MM.1S (cell line): ENCODE results near the gene TRPM2.

ENCODE experiments used
- DNase-seq: peaks from one replicate; pipeline ENCODE4 v3.0.0-alpha.2; 2015
- H2AFZ ChIP-seq: fragments of 300-600 bp; sonication (generic); 2 replicates; pipeline ENCODE4 v1.6.0; 2016; ENCODE audit warnings: antibody characterized with exemption, low read length
- H3F3A ChIP-seq: fragments of 300-600 bp; sonication (generic); 2 replicates; pipeline ENCODE4 v1.6.1; 2016; ENCODE audit warnings: mild to moderate bottlenecking, antibody characterized with exemption, low read length, moderate library complexity, mixed read lengths; ENCODE audit not compliant: insufficient read depth
- H3K27ac ChIP-seq: fragments of 300-600 bp; sonication (generic); 2 replicates; pipeline ENCODE4 v1.5.1; 2016; ENCODE audit warnings: mild to moderate bottlenecking, low read length
- H3K27me3 ChIP-seq: fragments of 300-600 bp; sonication (generic); replicated peaks from 2 replicates; pipeline ENCODE4 v1.6.0; 2016; ENCODE audit warnings: low read length; ENCODE audit not compliant: insufficient read depth
- H3K36me3 ChIP-seq: fragments of 300-600 bp; sonication (generic); replicated peaks from 2 replicates; pipeline ENCODE4 v1.6.1; 2016; ENCODE audit warnings: mild to moderate bottlenecking, low read length, mixed read lengths; ENCODE audit not compliant: insufficient read depth
- H3K4me1 ChIP-seq: fragments of 300-600 bp; sonication (generic); 2 replicates; pipeline ENCODE4 v1.6.1; 2016; ENCODE audit warnings: low read length, mixed read lengths
- H3K4me2 ChIP-seq: fragments of 300-600 bp; sonication (generic); 2 replicates; pipeline ENCODE4 v1.6.0; 2016; ENCODE audit warnings: low read depth, low read length
- H3K4me3 ChIP-seq: fragments of 300-600 bp; sonication (generic); 2 replicates; pipeline ENCODE4 v1.5.1; 2016; ENCODE audit warnings: low read length, mixed read lengths
- H3K79me2 ChIP-seq: fragments of 300-600 bp; sonication (generic); 2 replicates; pipeline ENCODE4 v1.6.1; 2016; ENCODE audit warnings: mixed run types, low read length, mixed read lengths
- H3K9ac ChIP-seq: fragments of 300-600 bp; sonication (generic); 2 replicates; pipeline ENCODE4 v1.6.1; 2016; ENCODE audit warnings: low read length, mixed read lengths
- H3K9me2 ChIP-seq: fragments of 300-600 bp; sonication (generic); replicated peaks from 2 replicates; pipeline ENCODE4 v1.6.1; 2016; ENCODE audit warnings: mild to moderate bottlenecking, low read length, mixed read lengths; ENCODE audit not compliant: insufficient read depth
- H3K9me3 ChIP-seq: fragments of 300-600 bp; sonication (generic); replicated peaks from 2 replicates; pipeline ENCODE4 v1.6.1; 2016; ENCODE audit warnings: mild to moderate bottlenecking, low read length, mixed read lengths; ENCODE audit not compliant: insufficient read depth
- H4K20me1 ChIP-seq: fragments of 300-600 bp; sonication (generic); 2 replicates; pipeline ENCODE4 v1.6.1; 2016; ENCODE audit warnings: mild to moderate bottlenecking, low read length, moderate library complexity, mixed read lengths; ENCODE audit not compliant: insufficient read depth
- CTCF ChIP-seq: fragments of 300-600 bp; sonication (generic); IDR thresholded peaks from 2 replicates; pipeline ENCODE4 v1.5.1; 2016; ENCODE audit warnings: antibody characterized with exemption, low read length, mixed read lengths
- EZH2 ChIP-seq: fragments of 300-600 bp; sonication (generic); optimal IDR thresholded peaks from 2 replicates; pipeline ENCODE3; 2017; ENCODE audit warnings: low read depth, mild to moderate bottlenecking, antibody characterized with exemption, low read length, mixed read lengths
- EZH2phosphoT487 ChIP-seq: fragments of 300-600 bp; sonication (generic); IDR thresholded peaks from 2 replicates; pipeline ENCODE4 v1.6.1; 2018; ENCODE audit warnings: antibody characterized with exemption, low read length

TRPM2 gene

GRCh38 chr21:44439211-44439600 is 85.8 kb downstream of the TRPM2 start:
- H3K27me3 ChIP-seq = peaks cover 97% of the 10 kb centered on the region
- H3K36me3 ChIP-seq = no peaks in the 10 kb centered on the region
- H3K27ac ChIP-seq = no peak overlapping the region

GRCh38 chr21:44440241-44441040 is 87.0 kb downstream of the TRPM2 start:
- Histone ChIP-seq H3K4me1 (no peaks in the 10 kb centered on the region), H3K27ac (no peak overlapping the region), H3K9me2 (no peaks in the 10 kb centered on the region), H3K27me3 (peaks cover 97% of the 10 kb centered on the region), H3F3A (no peaks in the 10 kb centered on the region), H3K36me3 (no peaks in the 10 kb centered on the region), H3K4me3 (no peak overlapping the region), H3K4me2 (no peak overlapping the region), H3K9ac (no peak overlapping the region), H2AFZ (no peak overlapping the region), H3K9me3 (no peaks in the 10 kb centered on the region), H3K79me2 (no peaks in the 10 kb centered on the region), H4K20me1 (no peaks in the 10 kb centered on the region)
- TF ChIP-seq EZH2 (no peak), EZH2phosphoT487 (no peak), CTCF (no peak)
- no peak for DNase-seq

More at GRCh38 chr21:44439211-44439600, 85.8 kb downstream of the TRPM2 start:
- Histone ChIP-seq H3K9ac (no peak overlapping the region), H3K9me3 (no peaks in the 10 kb centered on the region), H3K4me2 (no peak overlapping the region), H3K4me1 (no peaks in the 10 kb centered on the region), H3K9me2 (no peaks in the 10 kb centered on the region), H3K4me3 (no peak overlapping the region), H4K20me1 (no peaks in the 10 kb centered on the region), H3K79me2 (no peaks in the 10 kb centered on the region), H2AFZ (no peak overlapping the region), H3F3A (no peaks in the 10 kb centered on the region)
- DNase-seq = no peak
- no peak for TF ChIP-seq CTCF
- no peak for TF ChIP-seq EZH2
- no peak for TF ChIP-seq EZH2phosphoT487

GRCh38 chr21:44441041-44441400 is 87.6 kb downstream of the TRPM2 start:
- no peak overlapping the region for H3K9ac ChIP-seq
- H3K4me2 ChIP-seq = no peak overlapping the region
- TF ChIP-seq EZH2phosphoT487 (no peak), CTCF (no peak), EZH2 (no peak)
- no peaks in the 10 kb centered on the region for H3K4me1 ChIP-seq
- H3K27me3 ChIP-seq = peaks cover 97% of the 10 kb centered on the region
- no peaks in the 10 kb centered on the region for H4K20me1 ChIP-seq
- no peaks in the 10 kb centered on the region for H3F3A ChIP-seq
- H3K27ac ChIP-seq = no peak overlapping the region
- H2AFZ ChIP-seq = no peak overlapping the region
- no peaks in the 10 kb centered on the region for H3K9me2 ChIP-seq
- no peak for DNase-seq
- no peaks in the 10 kb centered on the region for H3K79me2 ChIP-seq
- no peaks in the 10 kb centered on the region for H3K9me3 ChIP-seq
- no peak overlapping the region for H3K4me3 ChIP-seq
- no peaks in the 10 kb centered on the region for H3K36me3 ChIP-seq
